GM12891 (cell line): ENCODE results near the gene EEFSEC.

Source experiments
- PAX5 ChIP-seq: IDR thresholded peaks from 2 replicates; pipeline ENCODE4 v1.6.1; 2011; ENCODE audit warnings: low read length, moderate library complexity, mild to moderate bottlenecking; ENCODE audit not compliant: insufficient read depth, severe bottlenecking
- POLR2A ChIP-seq: IDR thresholded peaks from 2 replicates; pipeline ENCODE4 v1.6.1; 2011; ENCODE audit warnings: low read depth, low read length, control low read depth
- POLR2AphosphoS5 ChIP-seq: IDR thresholded peaks from 2 replicates; pipeline ENCODE4 v1.6.1; 2011; ENCODE audit warnings: low read depth, low read length, control low read depth
- SPI1 ChIP-seq: IDR thresholded peaks from 2 replicates; pipeline ENCODE4 v1.6.1; 2011; ENCODE audit warnings: low read depth, low read length, control low read depth

DNA sequence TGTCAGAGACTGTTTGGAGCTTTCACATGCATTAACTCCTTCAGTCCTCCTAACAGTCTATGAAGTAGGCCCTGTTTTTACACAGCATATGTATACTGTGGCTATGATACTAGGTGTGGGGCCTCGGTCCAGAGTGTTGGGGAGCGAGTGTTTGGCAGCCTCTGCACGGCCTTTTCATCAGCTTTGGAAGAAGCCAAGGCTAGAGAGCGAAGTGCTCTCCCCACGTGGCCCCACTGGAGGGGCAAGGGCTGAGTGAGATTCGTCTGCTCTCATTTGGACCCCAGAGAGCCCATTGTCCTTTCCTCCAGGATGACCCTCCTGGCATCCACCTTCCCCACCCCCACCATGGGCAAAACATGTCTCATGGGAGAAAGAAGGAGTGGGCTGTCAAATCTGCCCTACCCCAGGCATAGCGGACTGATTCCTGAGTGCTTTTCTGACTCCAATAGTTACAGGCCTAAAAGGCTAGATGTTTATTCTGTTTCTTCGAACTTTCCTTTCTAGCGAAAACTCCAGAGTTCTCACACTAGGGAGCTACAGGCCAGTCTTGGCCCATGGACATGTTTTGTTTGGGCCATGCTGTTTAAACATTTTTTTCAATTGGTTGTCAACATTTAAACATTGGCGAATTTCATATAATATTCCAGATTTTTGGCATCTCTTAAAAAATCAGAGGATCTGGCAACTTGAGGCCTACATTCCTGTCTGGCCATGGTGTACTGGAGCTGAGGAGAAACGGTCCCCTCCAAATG lies 76.0 kb downstream of the EEFSEC start:
- TF ChIP-seq SPI1 (no peak), POLR2AphosphoS5 (no peak), POLR2A (no peak), PAX5 (no peak)
